ES-I3 (cell line): ENCODE data around the gene TNFSF10.
"Not testable (repeated sequence)": the region's sequence is repeated elsewhere in the genome, so short reads cannot be mapped to it uniquely, and the experiment has no call there.

Experiments used
- H3K36me3 ChIP-seq: 2 replicates; pipeline ENCODE4 v1.6.1; 2013; ENCODE audit warnings: mild to moderate bottlenecking, low read length, control low read depth, moderate library complexity; ENCODE audit not compliant: insufficient read depth
- H3K4me1 ChIP-seq: 2 replicates; pipeline ENCODE4 v1.6.1; 2013; ENCODE audit warnings: mild to moderate bottlenecking, control low read depth, low read length; ENCODE audit not compliant: insufficient read depth
- H3K9ac ChIP-seq: 2 replicates; pipeline ENCODE4 v1.6.1; 2013; ENCODE audit warnings: low read depth, mild to moderate bottlenecking, low read length, moderate library complexity
- H3K9me3 ChIP-seq: 2 replicates; pipeline ENCODE4 v1.6.1; 2013; ENCODE audit warnings: mild to moderate bottlenecking, low read length, moderate library complexity; ENCODE audit not compliant: control insufficient read depth, insufficient read depth

The TNFSF10 gene

GRCh38 chr3:172522871-172523818 lies at the start of gene TNFSF10:
Gene TNFSF10, minus strand, starts transcription at chr3:172523430. Its CDS starts 46 bp downstream, at chr3:172523384.
- Histone ChIP-seq H3K4me1 (peaks cover 6% of the 10 kb centered on the region; the same call in 1 of the 2 replicates), H3K36me3 (no peaks in the 10 kb centered on the region), H3K9ac (no peak within 1 kb of the TSS), H3K9me3 (no peaks in the 10 kb centered on the region)

DNA sequence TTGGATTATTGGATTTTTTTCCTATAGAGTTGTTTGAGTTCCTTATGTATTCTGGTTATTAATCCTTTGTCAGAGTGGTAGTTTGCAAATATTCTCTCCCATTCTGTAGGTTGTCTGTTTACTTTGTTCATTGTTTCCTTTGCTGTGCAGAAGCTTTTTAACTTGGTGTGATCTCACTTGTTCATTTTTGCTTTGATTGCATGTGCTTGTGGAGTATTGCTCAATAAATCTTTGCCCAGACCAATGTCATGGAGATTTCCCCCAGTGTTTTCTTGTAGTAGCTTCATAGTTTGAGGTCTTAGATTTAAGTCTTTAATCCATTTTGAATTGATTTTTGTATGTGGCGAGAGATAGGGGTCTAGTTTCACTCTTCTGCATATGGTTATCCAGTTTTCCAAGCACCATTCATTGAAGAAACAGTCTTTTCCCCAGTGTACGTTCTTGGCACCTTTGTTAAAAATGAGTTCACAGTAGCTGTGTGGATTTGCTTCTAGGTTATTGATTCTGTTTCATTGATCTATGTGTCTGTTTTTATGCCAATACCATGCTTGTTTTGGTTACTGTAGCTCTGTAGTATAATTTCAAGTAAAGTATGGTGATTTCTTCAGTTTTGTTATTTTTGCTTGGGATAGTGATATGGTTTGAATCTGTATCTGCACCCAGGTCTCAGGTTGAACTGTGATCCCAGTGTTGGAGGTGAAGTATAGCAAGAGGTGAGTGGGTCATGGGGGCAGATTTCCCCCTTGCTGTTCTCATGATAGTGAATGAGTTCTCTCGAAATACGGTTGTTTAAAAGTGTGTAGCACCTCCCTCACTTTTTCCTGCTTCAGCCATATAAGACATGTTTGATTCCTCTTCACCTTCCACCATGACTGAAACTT lies 46.1 kb upstream of the TNFSF10 start:
- H3K9ac ChIP-seq = no peak overlapping the region
- H3K4me1 ChIP-seq = no peaks in the 10 kb centered on the region
- H3K9me3 ChIP-seq = no peaks in the 10 kb centered on the region; the same call in 1 of the 2 replicates
- H3K36me3 ChIP-seq = no peaks in the 10 kb centered on the region

GRCh38 chr3:172568701-172569100 lies 45.5 kb upstream of the TNFSF10 start:
- Histone ChIP-seq H3K9ac (no peak overlapping the region), H3K36me3 (no peaks in the 10 kb centered on the region), H3K9me3 (no peaks in the 10 kb centered on the region; the same call in 1 of the 2 replicates), H3K4me1 (peaks cover 3% of the 10 kb centered on the region; the same call in 1 of the 2 replicates)

- H3K36me3 ChIP-seq, H3K9ac ChIP-seq, H3K9me3 ChIP-seq: not testable (repeated sequence)
- H3K4me1 ChIP-seq = peaks cover 15% of the 10 kb centered on the region
Observed at GRCh38 chr3:172566785-172567184, 43.6 kb upstream of the TNFSF10 start.

DNA sequence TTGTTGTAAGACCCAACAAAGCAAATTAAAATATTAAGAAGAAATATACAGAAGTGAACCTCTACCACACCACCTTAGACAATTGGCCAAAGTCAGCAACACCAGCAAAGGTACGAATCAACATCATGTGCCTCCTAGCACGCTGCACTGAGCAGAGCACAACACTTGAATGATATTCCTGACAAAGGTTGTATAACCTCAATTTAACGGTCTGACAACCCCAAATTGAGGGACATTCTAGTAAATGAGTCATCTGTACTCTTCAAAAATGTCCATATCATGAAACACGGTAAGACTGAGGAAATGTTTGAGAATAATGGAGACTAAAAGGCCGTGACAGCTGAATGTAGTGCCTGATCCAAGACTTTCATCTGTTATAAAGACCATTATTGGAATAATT lies 41.3 kb upstream of the TNFSF10 start:
- Histone ChIP-seq H3K36me3 (no peaks in the 10 kb centered on the region), H3K4me1 (peaks cover 15% of the 10 kb centered on the region)

DNA sequence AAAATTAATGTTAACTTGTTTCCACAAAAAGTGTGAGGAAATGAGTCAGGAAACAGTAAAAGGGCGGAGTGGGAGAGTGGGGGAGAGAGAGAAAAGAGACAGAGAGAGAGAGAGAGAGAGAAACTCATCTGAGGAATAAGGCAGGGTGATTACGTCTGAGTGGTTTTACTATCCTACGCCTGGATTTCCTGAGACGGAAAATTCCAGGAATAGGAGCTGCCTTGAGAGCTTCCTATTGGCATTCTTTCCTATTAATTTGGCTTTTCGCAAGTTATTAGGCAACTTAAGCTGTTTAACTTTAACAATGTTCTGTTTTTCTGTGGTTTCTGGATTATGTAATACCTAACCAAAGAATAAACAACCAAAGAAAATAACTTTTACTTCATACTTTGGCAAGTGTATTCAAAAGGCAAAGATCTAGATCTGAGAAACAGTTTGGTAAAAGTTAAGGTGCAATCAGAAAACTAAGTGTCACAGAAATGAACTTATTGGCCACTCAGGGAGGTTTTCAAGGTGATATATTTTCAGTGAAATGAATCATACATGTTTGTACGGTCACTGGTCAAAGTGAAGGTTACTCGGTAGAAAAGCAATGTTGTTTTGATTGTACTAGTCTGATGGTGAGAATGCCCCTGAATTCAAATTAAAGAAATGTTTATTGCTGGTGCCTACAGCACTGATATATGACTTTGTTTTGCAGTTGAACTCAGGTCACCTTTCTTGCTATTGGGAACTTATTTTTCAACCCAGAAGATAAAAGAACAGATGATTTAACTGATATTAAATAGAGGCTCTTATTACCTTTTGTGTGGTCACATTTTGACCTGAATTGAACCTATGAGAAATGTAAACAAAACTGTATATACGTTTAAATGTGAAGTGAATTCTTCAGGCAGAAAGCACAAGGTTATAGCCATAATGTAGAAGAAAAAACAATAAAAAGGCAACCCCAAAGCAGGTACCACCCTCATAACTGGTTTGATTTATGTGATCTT lies 39.9 kb upstream of the TNFSF10 start:
- Histone ChIP-seq H3K9ac (no peak overlapping the region), H3K36me3 (no peaks in the 10 kb centered on the region), H3K9me3 (no peaks in the 10 kb centered on the region; the same call in 1 of the 2 replicates), H3K4me1 (peaks cover 15% of the 10 kb centered on the region)

More for the DNA sequence above, 41.3 kb upstream of the TNFSF10 start:
- H3K9me3 ChIP-seq = no peaks in the 10 kb centered on the region; the same call in 1 of the 2 replicates
- H3K9ac ChIP-seq = no peak overlapping the region

DNA sequence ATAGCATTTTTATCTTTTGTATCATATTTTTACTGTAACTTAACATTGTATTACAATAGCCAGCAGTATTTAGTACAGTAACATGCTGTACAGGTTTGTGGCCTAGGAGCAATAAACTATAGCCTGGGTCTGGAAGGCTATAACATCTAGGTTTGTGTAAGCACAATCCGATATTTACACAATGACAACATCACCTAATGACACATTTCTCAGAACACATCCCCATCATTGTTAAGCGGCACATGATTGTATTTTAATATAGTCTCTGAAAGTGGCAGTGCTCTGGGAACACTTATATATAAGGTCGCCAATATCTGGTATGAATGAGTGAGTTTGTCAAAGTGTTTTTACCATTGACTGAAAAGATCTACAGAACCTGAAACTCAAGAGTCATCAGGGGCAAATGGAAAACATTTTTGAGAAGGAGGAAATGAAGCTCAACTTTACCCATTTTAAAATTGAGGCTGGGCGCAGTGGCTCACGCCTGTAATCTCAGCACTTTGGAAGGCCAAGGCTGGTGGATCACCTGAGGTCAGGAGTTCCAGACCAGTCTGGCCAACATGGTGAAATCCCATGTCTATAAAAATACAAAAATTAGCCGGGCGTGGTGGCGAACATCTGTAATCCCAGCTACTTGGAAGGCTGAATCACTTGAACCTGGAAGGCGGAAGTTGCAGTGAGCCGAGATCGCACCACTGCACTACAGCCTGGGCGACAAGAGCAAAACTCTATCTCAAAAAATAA lies 38.8 kb upstream of the TNFSF10 start:
- no peak overlapping the region for H3K9ac ChIP-seq
- H3K4me1 ChIP-seq = peaks cover 15% of the 10 kb centered on the region
- no peaks in the 10 kb centered on the region for H3K36me3 ChIP-seq
- H3K9me3 ChIP-seq = no peaks in the 10 kb centered on the region; the same call in 1 of the 2 replicates

- Histone ChIP-seq H3K9ac (no peak overlapping the region), H3K36me3 (no peaks in the 10 kb centered on the region), H3K4me1 (peaks cover 15% of the 10 kb centered on the region), H3K9me3 (no peaks in the 10 kb centered on the region; the same call in 1 of the 2 replicates)
Observed at GRCh38 chr3:172560586-172560985, 37.4 kb upstream of the TNFSF10 start.

GRCh38 chr3:172560026-172560425 lies 36.8 kb upstream of the TNFSF10 start:
- H3K36me3 ChIP-seq = no peaks in the 10 kb centered on the region
- peaks cover 15% of the 10 kb centered on the region for H3K4me1 ChIP-seq
- H3K9ac ChIP-seq = no peak overlapping the region
- H3K9me3 ChIP-seq = no peaks in the 10 kb centered on the region; the same call in 1 of the 2 replicates

DNA sequence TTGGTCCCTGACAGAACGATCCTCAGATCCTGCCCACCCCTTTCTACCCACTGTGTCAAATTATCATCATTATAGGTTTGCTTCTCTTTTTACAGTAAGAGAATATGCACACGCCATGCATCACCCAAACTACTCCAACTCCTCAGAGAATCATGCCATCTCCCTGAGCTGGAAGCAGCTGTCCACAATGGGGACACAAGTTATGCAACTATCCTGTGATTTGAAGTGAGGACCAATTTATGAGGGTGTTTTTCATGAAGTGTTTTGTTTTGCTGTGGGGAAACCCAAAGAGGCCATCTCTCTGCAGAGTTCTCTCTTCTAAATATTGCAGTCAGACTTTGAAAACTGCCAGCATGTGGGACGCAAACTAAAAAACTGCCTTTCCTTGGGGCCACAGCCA lies 35.8 kb upstream of the TNFSF10 start:
- Histone ChIP-seq H3K9ac (no peak overlapping the region), H3K4me1 (peaks cover 15% of the 10 kb centered on the region), H3K36me3 (no peaks in the 10 kb centered on the region), H3K9me3 (no peaks in the 10 kb centered on the region)

- Histone ChIP-seq H3K9me3 (no peaks in the 10 kb centered on the region), H3K36me3 (no peaks in the 10 kb centered on the region), H3K9ac (no peak overlapping the region), H3K4me1 (peaks cover under 1% of the 10 kb centered on the region; the same call in 1 of the 2 replicates)
Observed at GRCh38 chr3:172557515-172558220, 34.4 kb upstream of the TNFSF10 start.

DNA sequence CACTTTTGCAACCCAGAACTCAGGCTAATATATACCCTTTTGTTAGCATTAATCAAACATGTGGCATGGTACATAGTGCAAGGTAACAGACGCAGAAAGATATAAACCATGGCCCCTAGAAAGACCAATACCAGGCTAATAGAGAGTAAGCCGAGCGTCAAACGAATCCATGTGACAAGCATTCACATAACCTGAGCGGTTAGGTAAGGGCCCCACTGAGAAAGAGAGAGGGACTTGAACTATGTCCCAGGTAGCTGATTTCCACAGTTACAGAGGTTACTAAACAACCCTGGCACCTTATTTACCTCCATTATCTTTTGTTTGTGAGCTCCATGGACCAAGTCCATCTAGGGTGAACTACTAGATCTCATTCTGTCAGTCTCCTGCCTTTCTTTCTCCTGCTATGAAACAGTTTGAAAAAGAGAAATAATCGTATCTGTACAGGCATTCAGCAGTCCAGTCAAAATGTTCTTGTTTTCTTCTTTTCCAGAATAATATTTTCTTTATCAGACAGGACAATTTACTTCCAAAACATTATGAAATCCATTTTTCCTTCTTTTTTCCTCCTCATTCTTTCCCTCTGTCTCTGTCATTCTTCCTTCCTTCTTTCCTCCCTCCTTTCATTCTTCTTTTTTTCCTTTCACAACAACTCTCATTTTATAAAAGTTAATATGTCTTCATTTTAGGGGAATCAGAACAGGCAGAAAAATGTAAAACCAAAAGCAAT lies 30.5 kb upstream of the TNFSF10 start:
- H3K9ac ChIP-seq = no peak overlapping the region
- H3K4me1 ChIP-seq = no peaks in the 10 kb centered on the region
- 0 out of 2 replicates have a peak, but pooled peaks cover 2% of the 10 kb centered on the region for H3K9me3 ChIP-seq
- H3K36me3 ChIP-seq = no peaks in the 10 kb centered on the region
